ENCODE measurements around the gene CROCC2.

The CROCC2 gene

DNA sequence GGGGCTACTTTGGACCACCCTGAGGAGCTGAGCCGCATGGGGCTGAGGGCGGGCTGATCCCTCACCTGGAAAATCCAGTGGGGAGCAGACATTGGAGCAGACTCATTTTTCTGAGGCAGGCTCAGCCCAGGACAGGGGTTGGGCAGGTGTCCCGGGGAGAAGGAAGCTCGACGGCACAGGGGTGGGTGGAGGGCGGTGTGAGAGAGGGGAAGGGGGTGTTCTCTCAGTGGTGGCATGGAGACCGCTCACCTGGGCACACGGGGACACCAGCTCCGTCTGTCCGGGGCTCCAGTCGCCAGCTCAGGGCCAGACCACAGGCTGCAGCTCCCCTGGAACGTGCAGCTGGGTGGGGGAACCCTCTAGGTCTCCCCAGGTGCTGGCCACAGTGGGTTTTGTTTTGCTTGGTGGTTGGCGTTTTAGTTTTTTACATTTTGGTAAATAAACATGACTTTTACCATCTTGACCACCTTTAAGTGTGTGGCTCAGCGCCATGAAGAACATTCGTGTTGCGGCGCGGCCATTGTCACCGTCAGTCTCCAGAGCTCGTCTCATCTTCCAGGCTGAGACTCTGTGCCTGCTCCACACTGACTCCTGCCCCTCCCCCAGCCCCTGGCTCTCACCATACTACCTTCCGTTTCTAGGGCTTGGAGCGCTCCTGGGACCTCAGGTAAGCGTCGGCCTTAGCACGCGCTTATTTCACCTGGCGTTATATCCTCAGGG, 5.8 kb upstream of the CROCC2 start:
- no peak overlapping the region for H3K27ac ChIP-seq
- ChIA-PET CTCF (interaction anchor here (2.0 kb wide), 1 partner anchor 14 kb away, joined by 11 read pairs; no protein-coding TSS in a partner anchor), POLR2A (ENCODE audit: low non-redundant PET) (no interaction called here)
- DNase-seq (ENCODE audit: low spot score) = no peak
- no peak for TF ChIP-seq CTCF (conservative IDR thresholded peaks at IDR 0.05; ENCODE audit: low read depth)

DNA sequence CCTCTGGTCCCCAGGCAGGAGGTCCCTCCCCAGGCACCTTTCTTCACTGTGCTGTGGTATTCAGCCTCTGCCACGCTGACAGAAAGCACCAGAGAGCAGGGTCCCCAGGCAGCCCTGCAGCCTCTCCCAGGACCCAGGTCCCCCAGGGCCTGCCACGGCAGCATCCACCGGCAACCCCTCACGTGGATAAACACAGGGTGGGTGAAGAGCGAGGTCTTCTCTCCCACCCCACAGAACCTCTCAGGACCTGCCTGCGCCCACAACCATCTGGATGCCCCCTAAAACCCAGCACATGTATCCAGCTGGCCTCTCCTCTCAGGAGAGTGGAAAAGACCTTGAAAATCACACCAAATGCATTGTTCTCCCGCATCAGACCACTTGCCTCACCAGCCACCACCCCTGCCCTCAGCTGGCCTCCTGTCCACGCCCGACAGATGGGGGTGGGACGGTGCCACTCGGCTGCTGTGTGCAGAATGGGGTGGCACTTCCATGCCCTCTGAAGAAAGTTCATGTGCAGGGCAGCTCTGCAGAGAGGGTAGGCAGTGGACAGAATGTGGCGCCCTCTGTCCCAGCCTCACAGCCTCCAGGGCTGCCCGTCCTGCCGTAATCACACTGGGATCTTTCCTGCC, 4.0 kb upstream of the CROCC2 start:
- POLR2A ChIA-PET (ENCODE audit: low non-redundant PET) = no interaction called here
- H3K27ac ChIP-seq = no peak overlapping the region
- CTCF ChIA-PET = no interaction called here
- DNase-seq (ENCODE audit: low spot score) = no peak
- TF ChIP-seq CTCF (conservative IDR thresholded peaks at IDR 0.05; ENCODE audit: low read depth) = no peak

GRCh38 chr2:240902615-240903041, 3.5 kb upstream of the CROCC2 start:
- POLR2A ChIA-PET (ENCODE audit: low non-redundant PET) = no interaction called here

GRCh38 chr2:240903191-240904060, 2.7 kb upstream of the CROCC2 start:
- DNase-seq (ENCODE audit: low spot score) = no peak
- ChIA-PET POLR2A (ENCODE audit: low non-redundant PET) (no interaction called here), CTCF (no interaction called here)
- H3K27ac ChIP-seq = no peak overlapping the region
- TF ChIP-seq CTCF (conservative IDR thresholded peaks at IDR 0.05; ENCODE audit: low read depth) = no peak

More at GRCh38 chr2:240902615-240903041, 3.5 kb upstream of the CROCC2 start:
- TF ChIP-seq CTCF (conservative IDR thresholded peaks at IDR 0.05; ENCODE audit: low read depth) = no peak
- CTCF ChIA-PET = no interaction called here
- no peak overlapping the region for H3K27ac ChIP-seq
- no peak for DNase-seq (ENCODE audit: low spot score)

DNA sequence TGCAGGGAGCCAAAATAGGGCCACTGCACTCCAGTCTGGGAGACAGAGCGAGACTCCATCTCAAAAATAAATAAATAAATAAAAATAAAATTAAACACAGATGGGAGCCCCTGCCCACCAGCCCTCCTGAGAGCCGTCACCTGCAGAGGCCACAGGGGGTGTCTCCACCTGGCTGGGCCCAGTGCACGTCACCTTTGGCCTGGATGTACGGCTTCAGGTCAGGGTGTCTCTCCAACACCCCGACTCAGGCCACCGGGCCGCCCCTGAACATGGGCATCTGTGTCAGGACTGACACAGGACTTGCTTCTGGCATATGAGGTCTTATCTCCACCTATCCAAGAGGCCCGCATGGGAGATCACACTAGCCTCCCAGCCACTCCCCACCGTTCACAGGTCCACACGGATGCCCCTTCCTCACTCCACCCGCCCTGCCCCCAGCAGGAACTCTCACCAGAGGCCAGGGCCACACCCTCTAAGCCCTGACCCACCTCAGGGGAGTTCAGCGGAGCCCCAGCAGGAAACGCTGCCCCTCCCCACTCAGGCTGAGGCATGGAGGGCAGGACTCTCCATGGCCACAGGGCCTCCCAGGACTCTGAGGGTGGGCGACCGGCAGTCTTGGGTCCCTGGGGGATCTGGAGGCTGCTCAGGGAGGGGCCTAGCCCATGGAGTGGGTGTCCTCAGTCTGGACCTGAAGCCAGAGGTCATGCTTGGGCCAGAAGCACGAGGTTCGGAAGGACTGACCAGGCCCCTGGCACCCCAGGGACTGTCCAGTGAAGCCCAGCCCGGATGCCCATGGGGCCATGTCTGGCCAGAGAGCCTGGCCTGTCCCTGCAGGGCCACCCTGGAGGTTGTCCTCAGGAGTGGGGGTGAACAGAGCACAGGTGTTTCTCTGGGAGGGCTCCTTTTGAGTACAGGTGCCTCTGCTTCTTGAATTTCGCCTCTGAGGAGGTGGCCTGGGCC, 1.6 kb upstream of the CROCC2 start:
- no peak overlapping the region for H3K27ac ChIP-seq
- no peak for TF ChIP-seq CTCF (conservative IDR thresholded peaks at IDR 0.05; ENCODE audit: low read depth)
- POLR2A ChIA-PET (ENCODE audit: low non-redundant PET) = no interaction called here
- DNase-seq (ENCODE audit: low spot score) = no peak
- CTCF ChIA-PET = no interaction called here

Measured in RWPE1 (cell line).